GM21825 (cell line): ENCODE data around the gene TTC23.
"Not testable (repeated sequence)": the region's sequence is repeated elsewhere in the genome, so short reads cannot be mapped to it uniquely, and the experiment has no call there.

Source experiments
- ATAC-seq: cut with Tn5 transposase; IDR thresholded peaks from one replicate; pipeline ENCODE4 v1.9.1; 2021; ENCODE audit warnings: mild to moderate bottlenecking, moderate library complexity; ENCODE audit not compliant: unreplicated experiment

TTC23 gene

DNA sequence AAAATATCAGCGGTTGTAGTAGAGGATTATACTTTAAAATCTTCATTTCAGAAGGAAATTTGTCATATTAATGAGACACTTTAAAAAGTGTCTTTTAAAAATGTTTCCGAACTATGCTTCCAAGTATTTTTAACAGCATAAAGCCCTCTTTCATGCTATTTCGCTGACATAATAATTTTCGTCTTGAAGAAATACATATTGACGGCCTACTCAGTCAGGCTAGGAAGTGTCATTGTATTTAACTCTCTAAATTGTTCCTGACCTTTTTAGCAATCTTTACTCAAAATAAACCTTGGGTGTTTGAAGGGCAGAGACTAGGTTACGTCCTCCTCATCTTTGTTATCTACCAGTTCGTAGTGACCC lies 1.1 kb upstream of the TTC23 start:
- no peak for ATAC-seq

DNA sequence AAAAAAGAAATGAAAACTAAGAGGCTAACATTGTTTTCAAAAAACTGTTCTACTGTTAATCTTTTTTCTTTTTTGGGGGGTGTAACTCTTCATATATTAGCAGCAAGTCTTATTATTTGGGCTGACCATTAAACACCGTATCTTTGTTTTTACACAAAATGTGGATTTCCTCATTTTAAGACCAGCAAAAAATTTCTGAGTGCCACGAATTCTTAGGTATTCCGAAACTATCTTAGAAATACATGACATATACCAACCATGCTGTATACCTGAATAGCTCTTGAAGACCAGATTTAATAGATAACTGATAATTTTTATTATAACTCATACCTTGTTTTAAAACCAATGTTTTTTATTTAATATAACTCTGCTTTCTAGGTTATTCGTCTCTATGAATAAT lies 620 bp upstream of the TTC23 start:
- ATAC-seq: no peak

DNA sequence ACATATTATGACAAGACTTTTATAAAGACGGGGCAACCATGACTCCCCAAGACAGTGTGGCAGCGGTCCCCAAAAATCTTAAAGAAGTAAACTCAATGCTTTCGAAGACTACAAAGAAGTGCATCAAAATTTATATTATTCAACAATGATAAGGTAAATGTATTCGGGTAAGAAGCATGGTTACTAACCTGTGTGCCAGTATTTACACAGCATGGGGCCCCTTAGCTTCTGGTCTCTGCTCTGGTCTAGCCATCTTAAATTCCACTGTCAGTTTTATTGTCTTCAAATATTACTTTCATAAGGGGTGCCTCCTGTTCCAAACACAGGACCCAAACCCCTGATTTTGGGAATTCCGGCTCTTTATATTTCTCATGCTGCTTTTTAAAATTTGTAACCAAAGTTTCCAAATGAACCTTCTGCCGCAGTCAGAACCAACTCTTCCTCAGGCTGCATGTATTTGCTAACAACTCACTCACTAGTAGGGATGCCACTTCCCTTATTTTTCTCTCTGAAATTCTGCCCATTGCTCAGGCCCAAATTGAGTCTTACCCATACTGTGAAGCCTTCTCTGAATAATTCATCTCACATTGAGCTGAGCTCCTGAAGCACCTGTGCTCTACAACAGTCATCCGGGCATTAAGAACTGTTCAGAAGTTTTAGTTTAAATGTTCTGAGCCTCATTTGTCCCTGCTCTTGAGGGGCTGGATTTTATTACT lies 1.2 kb downstream of the TTC23 start:
- ATAC-seq: no peak

DNA sequence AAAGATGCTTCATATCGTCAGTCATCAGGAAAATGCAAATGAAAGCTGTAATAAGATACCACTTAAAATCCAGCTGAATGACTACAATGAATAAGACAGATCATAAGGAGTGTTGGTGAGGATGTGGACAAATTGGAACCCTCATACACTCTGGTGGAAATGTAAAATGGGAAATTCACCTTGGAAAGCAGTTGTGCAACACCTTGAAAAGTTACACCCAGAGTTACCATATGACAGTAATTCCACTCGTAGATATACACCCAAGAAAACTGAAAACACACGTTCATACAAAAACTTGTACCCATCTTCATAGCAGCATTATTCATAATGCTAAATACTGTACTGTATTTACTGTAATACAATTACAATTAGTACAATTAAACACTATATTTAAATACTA lies 2.3 kb downstream of the TTC23 start:
- no peak for ATAC-seq

DNA sequence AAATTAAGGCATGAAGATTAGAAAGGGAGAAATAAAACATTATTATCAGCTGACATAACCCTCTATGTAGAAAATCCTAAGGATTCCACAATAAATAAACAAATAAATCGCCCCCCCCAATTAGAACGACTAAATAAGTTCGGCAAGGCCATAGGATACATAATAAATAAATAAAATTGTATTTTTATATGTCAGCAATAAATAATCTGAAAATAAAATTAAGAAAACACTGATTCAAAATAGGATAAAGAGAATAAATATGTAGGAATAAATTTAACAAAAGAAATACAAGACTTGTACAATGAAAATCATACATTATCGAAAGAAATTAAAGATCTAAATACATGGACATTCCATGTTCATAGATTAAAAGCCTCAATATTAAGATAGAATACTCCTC lies 5.1 kb downstream of the TTC23 start:
- ATAC-seq: no peak

DNA sequence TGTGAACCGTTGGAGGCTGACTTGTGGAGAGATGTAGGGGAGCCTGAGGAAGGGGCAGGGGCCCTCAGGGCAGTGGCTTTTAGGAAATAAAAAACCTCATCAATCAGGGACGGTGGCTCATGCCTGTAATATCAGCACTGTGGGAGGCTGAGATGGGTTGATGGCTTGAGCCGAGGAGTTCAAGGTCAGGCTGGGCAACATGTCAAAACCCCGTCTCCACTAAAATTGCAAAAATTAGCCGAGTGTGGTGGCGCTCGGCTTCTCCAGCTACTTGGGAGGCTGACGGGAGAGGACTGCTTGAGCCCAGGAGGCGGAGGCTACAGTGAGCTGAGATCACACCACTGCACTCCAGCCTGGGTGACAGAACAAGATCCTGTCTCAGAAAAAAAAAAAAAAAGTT lies 7.6 kb downstream of the TTC23 start:
- no peak for ATAC-seq

DNA sequence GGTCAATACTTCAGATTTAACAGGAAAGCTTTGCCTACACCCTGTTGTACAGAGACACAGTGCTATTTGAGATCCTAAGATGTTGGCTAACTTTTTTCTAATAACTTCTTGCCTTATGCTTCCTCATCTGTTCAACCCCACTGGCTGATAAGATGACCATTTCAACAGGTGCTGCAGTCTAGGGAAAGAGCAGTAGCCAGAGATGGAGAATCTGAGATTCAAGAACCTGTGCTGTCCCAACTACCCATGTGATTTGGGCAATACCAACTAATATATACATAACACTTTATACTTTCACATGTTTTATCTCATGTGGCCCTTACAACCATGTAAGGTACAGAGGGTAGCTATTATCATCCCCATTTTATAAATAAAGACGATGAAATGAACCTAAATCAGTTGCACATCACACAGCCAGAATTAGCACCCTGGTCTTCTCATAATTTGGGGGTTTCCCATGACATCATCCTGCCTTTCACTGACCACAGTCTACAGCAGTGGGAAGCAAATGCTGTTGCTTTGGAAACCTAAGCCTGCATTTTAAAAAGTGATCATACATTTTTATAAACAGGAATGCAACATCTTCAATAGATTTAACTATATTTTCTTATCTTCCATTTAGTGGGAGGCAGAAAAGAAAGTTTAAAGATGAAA lies 9.7 kb downstream of the TTC23 start:
- peak; percentile 91 for ATAC-seq

DNA sequence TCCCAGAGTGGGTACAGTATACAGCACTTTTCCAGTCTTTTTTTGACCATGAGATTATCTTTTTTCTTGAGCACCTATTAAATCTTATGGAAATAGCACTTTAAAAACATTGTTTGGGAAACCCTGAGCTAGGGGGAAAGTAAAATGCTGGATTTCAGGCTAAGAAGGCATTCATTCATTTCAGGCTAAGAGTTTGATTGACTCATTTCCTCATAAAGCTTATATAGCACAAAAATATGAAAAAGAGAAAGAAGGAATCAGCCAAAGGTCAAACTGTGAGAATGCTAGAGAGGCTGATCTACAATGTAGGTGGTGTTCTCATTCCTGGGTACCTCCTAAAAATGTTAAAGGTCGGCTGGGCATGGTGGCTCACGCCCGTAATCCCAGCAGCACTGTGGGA lies 10.5 kb downstream of the TTC23 start:
- no peak for ATAC-seq

DNA sequence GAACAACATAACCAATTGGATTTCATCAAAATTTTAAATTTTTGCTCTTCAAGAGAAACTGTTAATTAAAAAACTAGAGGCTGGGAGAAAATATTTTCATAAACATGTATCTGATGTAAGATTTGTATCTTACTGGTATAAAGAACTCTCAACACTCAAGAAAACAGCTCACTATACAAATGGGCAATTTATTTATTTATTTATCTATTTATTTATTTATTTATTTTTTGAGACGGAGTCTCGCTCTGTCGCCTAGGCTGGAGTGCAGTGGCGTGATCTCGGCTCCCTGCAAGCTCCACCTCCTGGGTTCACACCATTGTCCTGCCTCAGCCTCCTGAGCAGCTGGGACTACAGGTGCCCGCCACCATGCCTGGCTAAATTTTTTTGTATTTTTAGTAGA lies 15.2 kb downstream of the TTC23 start:
- ATAC-seq: not testable (repeated sequence)

DNA sequence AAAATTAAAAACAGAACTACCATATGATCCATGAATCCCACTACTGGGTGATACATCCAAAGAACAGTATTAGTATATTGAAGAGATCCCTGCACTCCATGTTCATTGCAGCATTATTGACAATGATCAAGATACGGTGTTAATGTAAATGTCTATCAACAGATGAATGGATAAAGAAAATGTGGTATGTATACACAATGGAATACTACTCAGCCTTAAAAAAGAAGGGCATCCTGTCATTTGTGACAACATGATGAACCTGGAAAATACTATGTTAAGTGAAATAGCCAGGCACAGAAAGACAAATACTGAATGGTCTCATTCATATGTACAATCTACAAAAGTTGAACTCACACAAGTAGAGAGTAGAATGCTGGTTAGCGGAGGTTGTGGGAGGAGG lies 16.6 kb downstream of the TTC23 start:
- ATAC-seq: no peak

DNA sequence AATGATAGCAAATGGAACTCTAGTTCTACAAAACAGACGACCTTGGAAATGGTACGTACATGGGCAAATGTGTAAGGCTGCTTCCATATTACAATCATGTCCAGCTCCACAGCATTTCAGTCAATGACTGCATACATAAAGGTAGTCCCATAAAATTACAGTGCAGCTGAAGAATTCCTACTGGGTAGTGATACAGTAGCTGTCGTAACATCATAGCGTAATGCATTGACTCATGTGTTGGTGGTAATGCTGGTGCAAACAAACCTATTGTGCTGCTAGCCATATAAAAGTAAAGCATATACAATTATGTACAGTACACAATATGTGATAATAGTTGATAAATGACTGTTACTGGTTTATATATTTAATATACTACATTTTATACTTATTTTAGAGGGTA lies 18.5 kb downstream of the TTC23 start:
- ATAC-seq: no peak

DNA sequence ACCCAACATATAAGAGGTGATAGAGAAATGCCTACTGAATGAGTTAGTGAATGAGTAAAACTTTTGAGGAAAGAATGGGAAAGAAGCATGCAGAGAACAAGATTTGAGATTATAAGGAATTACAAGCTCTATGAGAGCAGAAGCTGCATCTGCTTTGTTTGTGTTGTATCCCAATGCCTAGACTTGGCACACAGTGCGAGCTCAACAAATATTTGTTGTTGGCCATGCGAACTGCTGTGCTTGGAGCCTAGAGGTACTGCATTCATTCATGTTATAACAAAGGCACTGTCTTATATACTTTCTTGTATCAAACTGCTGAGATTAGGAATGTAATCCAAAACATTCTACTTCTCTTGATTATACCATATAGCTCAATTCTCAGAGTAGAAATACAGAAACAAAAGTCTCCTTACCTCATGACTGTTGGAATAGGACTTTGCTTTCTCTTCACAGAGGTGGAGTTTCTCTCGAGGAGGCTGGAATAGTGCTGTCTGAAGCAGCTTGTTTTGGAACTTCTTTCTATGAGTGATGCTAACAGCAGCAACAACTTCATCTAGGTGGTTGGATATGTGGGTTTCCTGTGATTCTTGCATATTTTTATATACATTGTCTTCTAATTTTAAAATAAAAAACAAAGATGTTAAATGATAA lies 21.1 kb downstream of the TTC23 start:
- no peak for ATAC-seq

DNA sequence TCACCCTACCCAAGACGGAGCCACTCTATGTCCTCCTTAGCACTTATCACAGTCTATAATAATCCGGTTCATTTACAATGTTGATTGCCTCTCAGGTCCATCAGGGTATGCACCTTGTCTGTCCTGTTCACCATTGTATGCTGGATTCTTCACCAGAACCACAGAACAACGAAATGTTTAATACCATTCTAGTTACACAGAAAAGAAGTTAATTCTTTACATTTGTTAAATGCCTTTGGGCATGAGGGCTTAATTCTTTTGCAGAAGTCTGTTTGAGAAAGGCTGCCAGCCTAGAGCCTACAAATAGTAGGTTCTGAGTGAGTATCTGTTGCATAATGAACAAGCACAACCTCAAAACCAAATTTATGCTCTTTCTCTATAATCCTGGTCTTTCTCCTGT lies 22.6 kb downstream of the TTC23 start:
- no peak for ATAC-seq

DNA sequence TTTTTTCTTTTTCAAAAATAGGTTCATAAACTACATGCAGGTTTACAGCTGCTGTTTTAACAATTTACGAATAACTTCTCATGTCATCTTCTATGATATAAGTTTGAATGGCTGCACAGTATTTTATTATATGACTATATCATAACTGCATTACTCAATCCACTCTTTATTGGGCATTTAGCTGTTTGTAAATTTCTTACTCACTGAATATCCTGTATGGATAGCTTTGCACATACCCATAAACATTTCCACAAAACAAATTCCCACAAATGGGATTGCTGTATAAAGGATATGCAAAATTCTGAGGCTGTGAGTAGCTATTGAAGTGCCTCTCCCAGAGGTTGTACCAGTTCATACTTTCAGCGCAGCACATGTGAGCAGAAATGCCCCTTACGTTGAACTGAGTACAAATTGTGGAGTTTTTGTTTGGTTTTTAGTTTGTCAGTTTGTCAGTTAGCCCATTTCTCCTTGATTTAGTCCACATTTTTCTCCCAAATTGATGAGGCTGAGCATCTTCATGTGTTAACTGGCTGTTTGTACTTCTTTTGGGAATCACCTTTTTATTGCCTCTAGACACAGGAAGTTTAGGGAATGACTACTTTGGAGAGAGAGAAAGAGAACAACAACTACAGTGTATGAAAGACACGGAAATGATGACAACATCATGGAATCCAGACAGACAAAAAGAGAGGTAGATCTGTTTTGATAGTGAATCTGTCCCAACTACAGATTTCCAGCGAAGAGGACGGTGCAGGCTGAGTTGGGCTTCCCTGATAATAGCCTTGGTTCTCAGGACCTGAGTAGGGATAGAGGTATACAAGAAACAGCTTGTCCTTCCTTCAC lies 24.8 kb downstream of the TTC23 start:
- ATAC-seq: no peak

DNA sequence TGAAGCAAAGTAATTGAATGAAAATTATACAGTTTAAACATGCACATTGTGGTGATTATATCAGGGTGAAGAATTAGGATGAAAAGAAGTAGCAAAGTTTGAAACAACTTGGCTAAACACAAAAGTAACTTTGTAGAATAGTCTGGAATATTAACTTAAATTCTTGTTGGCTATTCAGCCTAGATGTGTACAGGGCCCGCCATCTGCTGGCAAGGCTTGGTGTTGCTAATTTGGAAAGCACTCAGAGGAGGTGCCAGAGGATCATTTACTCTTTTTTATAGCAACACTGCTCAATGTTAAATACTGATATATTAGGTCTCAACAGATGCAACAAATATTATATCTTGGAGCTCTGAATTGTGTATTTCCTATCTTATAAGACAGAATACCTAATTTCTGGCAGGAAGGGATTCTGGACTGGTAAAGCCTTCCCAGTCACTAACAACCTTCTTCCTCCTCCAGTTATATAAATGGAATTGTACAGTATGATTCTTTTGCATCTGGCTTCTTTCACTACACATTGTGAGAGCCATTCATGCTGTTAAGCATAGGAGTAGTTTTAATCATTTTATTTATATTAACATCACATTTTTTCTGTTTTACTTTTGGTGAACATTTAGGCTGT lies 36.1 kb downstream of the TTC23 start:
- peak; percentile 65 for ATAC-seq

DNA sequence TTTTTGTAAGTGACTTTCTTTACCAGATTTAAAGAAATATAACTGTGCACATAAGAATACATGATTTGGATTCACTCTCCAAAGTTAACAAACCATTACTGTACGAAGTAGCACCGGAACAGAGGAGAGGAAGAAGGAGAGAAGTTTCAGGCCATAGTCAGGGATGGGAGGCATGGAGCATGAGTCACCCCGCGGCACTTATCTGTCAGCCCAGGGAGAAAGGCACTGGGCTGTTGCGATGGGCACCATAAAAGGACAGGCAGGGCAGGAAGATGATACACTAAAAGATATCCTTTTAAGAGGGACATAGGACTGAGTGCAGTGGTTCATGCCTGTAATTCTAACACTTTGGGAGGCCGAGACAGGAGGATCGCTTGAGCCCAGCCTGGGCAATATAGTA lies 37.0 kb downstream of the TTC23 start:
- ATAC-seq: no peak

DNA sequence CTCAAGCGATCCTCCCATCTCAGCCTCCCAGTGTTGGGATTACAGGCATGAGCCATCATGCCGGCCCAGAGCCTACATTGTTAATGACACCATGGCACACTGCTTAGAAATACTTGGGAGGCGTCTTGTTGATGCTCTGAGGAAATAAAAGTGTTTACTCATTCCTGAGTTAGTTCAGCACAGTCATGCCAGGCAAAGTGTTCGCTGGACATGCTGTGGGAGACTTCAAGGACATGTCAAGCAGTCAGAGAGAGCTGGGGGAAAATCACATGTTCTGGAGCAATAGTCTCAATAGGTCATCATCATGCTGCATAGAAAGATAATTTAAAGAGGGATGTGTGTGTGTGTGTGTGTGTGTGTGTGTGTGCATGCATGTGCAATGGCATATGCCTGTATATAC lies 37.5 kb downstream of the TTC23 start:
- no peak for ATAC-seq

DNA sequence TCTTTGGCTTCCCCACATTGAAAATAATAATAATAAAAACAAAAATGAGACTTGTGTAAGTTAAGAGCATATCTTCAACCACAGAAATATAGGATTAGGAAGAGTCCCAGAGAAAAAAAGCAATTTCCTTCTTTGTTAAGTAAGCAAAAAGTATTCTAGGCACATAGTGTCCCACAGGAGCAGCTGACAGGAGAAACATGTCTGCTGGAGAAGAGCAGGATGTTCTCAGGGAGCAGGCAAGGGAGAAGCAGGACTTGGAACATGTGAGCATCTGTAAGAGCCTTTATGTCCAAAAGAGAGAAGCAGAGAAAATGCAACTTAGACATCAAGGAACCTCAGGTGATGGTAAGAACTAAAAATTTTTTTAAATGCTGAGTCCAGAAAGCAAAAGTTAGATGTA lies 39.0 kb downstream of the TTC23 start:
- ATAC-seq: no peak

DNA sequence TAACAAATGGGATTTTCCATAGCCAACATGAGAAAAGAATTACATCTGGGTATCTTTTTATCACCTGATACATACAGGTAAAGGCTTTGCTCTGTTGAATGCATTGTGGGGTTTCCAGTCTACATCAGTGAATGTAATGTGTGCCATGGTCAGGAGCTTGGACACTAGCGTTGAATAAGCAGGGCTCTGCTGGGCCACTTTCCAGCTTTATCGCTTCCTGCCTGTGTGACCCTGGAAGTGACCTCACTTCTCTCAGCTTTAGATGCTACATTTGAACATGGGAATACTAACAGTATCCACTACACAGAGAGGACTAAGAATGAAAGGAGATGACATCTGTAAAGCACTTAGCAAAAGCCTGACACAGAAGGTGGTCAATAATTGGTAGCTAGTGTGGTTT lies 40.1 kb downstream of the TTC23 start:
- no peak for ATAC-seq

DNA sequence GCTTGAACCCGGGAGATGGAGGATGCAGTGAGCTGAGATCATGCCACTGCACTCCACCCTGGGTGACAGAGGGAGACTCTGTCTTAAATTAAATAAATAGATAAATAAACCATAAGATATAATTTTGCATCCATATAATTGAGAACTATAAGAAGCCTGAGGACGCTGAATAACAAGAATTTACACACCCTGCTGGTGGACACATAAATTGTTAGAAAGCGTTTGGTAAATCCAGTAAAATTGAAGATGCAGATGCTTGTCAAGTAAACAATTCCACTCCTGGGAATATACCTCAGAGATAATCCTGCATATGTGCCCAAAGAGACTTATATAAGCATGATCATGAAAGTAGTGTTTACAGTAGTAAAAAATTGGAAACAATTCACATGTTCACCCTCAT lies 41.7 kb downstream of the TTC23 start:
- ATAC-seq: no peak

DNA sequence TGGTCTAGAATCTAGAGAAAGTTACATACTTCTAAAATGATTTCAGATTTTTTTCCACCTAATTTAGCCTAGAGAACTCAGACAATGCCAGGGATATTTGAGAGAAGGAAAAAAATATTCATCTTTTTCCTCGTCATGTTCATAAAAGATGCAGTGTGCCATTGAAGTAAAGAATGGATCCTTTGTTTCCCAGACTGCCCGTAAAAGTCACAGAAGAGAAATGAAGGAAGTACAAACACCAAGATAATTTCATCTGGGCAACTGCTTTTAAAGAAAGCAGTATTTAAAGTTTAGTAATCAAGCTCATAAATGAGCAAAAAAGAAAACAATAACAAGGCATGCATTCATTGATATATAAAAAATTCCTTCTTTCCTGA lies 47.2 kb downstream of the TTC23 start:
- ATAC-seq: no peak
